ENCODE data around the gene USP2.
"Not testable (repeated sequence)": the region's sequence is repeated elsewhere in the genome, so short reads cannot be mapped to it uniquely, and the experiment has no call there.

The USP2 gene

GRCh38 chr11:119414321-119414720 is 32.8 kb upstream of the USP2 start:
- no peak for DNase-seq (ENCODE audit: low read depth in 1 of 2, low spot score in 1 of 2)

GRCh38 chr11:119412072-119412471 is 30.6 kb upstream of the USP2 start:
- no peak for DNase-seq (ENCODE audit: low read depth in 1 of 2, low spot score in 1 of 2)

GRCh38 chr11:119410501-119410900 is 29.0 kb upstream of the USP2 start:
- DNase-seq (ENCODE audit: low read depth in 1 of 2, low spot score in 1 of 2) = no peak

- no peak for DNase-seq (ENCODE audit: low read depth in 1 of 2, low spot score in 1 of 2)
Observed at GRCh38 chr11:119409731-119410130, 28.2 kb upstream of the USP2 start.

GRCh38 chr11:119406005-119406404 is 24.5 kb upstream of the USP2 start:
- DNase-seq (ENCODE audit: low read depth in 1 of 2, low spot score in 1 of 2) = no peak

GRCh38 chr11:119405448-119405847 is 24.0 kb upstream of the USP2 start:
- not testable (repeated sequence) for DNase-seq (ENCODE audit: low read depth in 1 of 2, low spot score in 1 of 2)

GRCh38 chr11:119404872-119405271 is 23.4 kb upstream of the USP2 start:
- DNase-seq (ENCODE audit: low read depth in 1 of 2, low spot score in 1 of 2) = no peak

GRCh38 chr11:119403021-119403420 is 21.5 kb upstream of the USP2 start:
- no peak for DNase-seq (ENCODE audit: low read depth in 1 of 2, low spot score in 1 of 2)

GRCh38 chr11:119402470-119402869 is 21.0 kb upstream of the USP2 start:
- DNase-seq (ENCODE audit: low read depth in 1 of 2, low spot score in 1 of 2) = no peak

GRCh38 chr11:119400860-119401259 is 19.4 kb upstream of the USP2 start:
- no peak for DNase-seq (ENCODE audit: low read depth in 1 of 2, low spot score in 1 of 2)

- no peak for DNase-seq (ENCODE audit: low read depth in 1 of 2, low spot score in 1 of 2)
Observed at GRCh38 chr11:119397740-119398139, 16.2 kb upstream of the USP2 start.

- no peak for DNase-seq (ENCODE audit: low read depth in 1 of 2, low spot score in 1 of 2)
Observed at GRCh38 chr11:119396835-119397234, 15.3 kb upstream of the USP2 start.

GRCh38 chr11:119391275-119391674 is 9.8 kb upstream of the USP2 start:
- DNase-seq (ENCODE audit: low read depth in 1 of 2, low spot score in 1 of 2) = no peak

- no peak for DNase-seq (ENCODE audit: low read depth in 1 of 2, low spot score in 1 of 2)
Observed at GRCh38 chr11:119389611-119390254, 8.2 kb upstream of the USP2 start.

- no peak for DNase-seq (ENCODE audit: low read depth in 1 of 2, low spot score in 1 of 2)
Observed at GRCh38 chr11:119388103-119388502, 6.6 kb upstream of the USP2 start.

GRCh38 chr11:119384332-119384731 is 2.8 kb upstream of the USP2 start:
- DNase-seq (ENCODE audit: low read depth in 1 of 2, low spot score in 1 of 2) = no peak

- not testable (repeated sequence) for DNase-seq (ENCODE audit: low read depth in 1 of 2, low spot score in 1 of 2)
Observed at GRCh38 chr11:119382513-119382912, 1.0 kb upstream of the USP2 start.

GRCh38 chr11:119382101-119382500 is 611 bp upstream of the USP2 start:
- no peak for DNase-seq (ENCODE audit: low read depth in 1 of 2, low spot score in 1 of 2)

- DNase-seq (ENCODE audit: low read depth in 1 of 2, low spot score in 1 of 2) = no peak
Observed at GRCh38 chr11:119380827-119381180, 686 bp downstream of the USP2 start.

GRCh38 chr11:119380160-119380826 is 1.2 kb downstream of the USP2 start:
- no peak for DNase-seq (ENCODE audit: low read depth in 1 of 2, low spot score in 1 of 2)

- DNase-seq (ENCODE audit: low read depth in 1 of 2, low spot score in 1 of 2) = no peak
Observed at GRCh38 chr11:119378851-119379465, 2.5 kb downstream of the USP2 start.

- DNase-seq (ENCODE audit: low read depth in 1 of 2, low spot score in 1 of 2) = no peak
Observed at GRCh38 chr11:119377961-119378667, 3.4 kb downstream of the USP2 start.
